ENCODE results near the gene VPS8.

DNA sequence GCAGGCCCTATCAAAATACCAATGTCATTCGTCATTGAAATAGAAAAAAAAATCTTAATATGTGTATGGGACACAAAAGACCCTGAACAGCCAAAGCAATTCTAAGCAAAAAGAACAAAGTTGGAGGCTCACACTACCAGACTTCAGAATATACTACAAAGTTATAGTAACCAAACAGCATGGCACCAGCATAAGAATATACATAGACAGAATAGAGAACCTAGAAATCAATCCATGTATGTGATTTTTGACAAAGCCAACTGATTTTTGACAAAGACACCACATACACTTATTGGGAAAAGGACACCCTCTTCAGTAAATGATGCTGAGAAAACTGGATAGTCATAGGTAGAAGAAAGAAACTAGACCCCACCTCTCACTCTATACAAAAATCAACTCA is 245.9 kb downstream of the VPS8 start:
- TF ChIP-seq, protein P1, sequence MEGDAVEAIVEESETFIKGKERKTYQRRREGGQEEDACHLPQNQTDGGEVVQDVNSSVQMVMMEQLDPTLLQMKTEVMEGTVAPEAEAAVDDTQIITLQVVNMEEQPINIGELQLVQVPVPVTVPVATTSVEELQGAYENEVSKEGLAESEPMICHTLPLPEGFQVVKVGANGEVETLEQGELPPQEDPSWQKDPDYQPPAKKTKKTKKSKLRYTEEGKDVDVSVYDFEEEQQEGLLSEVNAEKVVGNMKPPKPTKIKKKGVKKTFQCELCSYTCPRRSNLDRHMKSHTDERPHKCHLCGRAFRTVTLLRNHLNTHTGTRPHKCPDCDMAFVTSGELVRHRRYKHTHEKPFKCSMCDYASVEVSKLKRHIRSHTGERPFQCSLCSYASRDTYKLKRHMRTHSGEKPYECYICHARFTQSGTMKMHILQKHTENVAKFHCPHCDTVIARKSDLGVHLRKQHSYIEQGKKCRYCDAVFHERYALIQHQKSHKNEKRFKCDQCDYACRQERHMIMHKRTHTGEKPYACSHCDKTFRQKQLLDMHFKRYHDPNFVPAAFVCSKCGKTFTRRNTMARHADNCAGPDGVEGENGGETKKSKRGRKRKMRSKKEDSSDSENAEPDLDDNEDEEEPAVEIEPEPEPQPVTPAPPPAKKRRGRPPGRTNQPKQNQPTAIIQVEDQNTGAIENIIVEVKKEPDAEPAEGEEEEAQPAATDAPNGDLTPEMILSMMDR (IDR thresholded peaks at IDR 0.05) = no peak
- no peak for TF ChIP-seq POLR2A (IDR thresholded peaks at IDR 0.05)

Data from body of pancreas (tissue), 4 donors.